ENCODE data around the gene SORCS3.

GRCh38 chr10:105148456-105148855 lies 507.4 kb downstream of the SORCS3 start:
- TF ChIP-seq CTCF (conservative IDR thresholded peaks at IDR 0.05) (no peak), EZH2 (IDR thresholded peaks at IDR 0.05; ENCODE audit: low read depth) (no peak)
